HG02938 (cell line): ENCODE results near the gene HRH2.
"Not testable (repeated sequence)": the region's sequence is repeated elsewhere in the genome, so short reads cannot be mapped to it uniquely, and the experiment has no call there.

Experiments used
- ATAC-seq: cut with Tn5 transposase; IDR thresholded peaks from one replicate; pipeline ENCODE4 v1.9.1; 2021; ENCODE audit warnings: mild to moderate bottlenecking, moderate library complexity; ENCODE audit not compliant: unreplicated experiment

The HRH2 gene

GRCh38 chr5:175712681-175713085 is 54.8 kb downstream of the HRH2 start:
- no peak for ATAC-seq

- ATAC-seq: no peak
These were observed 56.1 kb downstream of the HRH2 start for GRCh38 chr5:175713930-175714329.

- no peak for ATAC-seq
These were observed 56.7 kb downstream of the HRH2 start for GRCh38 chr5:175714479-175715085.

- ATAC-seq: no peak
These were observed 58.0 kb downstream of the HRH2 start for GRCh38 chr5:175715627-175716522.

DNA sequence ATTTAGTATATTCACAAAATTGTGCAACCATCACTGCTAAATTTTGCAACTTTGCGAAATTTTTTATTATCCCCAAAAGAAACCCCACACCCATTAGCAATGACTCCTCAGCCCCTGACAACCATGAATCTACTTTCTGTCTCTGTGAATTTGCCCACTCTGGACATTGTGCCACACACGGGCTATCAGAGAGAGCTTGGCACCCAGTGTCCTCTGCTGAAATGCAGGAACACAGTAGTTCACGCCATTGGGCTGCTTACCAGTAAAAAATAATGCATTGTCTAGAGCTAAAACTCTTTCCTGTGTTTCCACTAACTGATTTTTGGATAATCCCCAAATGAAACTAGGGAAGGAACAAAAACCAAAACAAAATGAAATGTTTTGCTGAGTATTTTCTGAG is 60.0 kb downstream of the HRH2 start:
- no peak for ATAC-seq

DNA sequence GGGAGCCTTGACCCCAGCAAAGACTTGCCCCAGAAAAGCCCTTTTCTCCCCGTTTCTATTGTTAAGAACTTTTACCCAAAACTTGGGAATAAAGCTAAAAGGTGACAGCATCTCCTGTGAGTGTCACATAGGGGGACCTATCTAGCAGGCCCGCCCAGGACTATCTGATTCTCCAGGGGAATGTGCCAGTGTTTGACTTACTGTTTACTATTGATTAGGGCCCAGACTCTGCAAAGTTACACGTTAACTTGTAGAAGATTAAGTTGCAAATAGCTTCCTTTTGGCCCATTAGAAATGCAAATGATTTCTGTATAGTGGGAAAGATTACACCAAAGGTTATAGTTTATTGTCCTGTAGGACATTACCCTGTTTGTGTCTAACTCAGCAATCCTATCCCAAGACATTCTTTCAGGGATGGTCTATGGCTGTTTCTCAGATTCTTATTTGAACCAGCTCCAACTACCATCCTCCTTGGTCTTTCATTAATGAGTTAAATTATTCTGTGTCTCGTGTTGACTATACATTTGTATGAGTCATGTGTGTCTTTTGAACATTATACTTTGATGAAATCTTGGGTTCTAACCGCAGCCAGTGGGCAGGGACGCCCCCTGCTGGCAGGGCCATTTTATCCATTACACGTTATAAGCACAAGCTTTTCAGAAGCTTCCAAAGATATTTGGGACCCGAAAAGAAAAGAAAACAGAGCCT is 60.7 kb downstream of the HRH2 start:
- ATAC-seq: no peak

DNA sequence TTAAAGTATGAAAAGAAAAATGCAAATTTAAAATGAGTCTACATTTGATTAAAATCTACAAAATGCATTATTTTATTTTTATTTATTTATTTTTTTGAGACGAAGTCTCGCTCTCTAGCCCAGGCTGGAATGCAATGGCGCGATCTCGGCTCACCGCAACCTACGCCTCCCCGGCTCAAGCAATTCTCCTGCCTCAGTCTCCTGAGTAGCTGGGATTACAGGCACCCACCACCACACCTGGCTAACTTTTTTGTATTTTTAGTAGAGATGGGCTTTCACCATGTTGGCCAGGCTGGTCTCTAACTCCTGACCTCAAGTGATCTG is 61.2 kb downstream of the HRH2 start:
- not testable (repeated sequence) for ATAC-seq

GRCh38 chr5:175724314-175725275 is 66.7 kb downstream of the HRH2 start:
- ATAC-seq: no peak

DNA sequence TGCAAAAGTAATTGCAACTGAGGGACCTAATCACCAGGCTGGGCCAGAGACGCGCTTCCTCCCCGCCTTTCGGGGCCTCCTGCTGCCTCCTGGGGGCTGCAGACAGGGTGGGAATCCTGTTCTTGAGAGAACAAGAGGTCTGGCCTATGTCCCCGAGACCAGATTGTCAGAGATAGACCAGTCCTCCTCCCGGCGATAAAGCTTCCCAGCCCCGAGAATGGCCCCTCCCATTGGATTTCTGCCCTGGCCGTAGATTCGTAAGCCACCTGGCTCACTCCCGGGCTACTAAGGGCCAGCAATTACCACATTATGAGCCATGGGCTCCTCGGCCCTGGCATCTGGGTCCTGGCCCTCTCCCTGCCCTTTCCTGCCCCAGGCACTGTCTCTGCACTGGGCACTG is 70.4 kb downstream of the HRH2 start:
- ATAC-seq: no peak

- peak; percentile 13 for ATAC-seq
These were observed 71.3 kb downstream of the HRH2 start for GRCh38 chr5:175728885-175729828.

- peak; percentile 75 for ATAC-seq
These were observed 72.0 kb downstream of the HRH2 start for GRCh38 chr5:175729829-175730277.

DNA sequence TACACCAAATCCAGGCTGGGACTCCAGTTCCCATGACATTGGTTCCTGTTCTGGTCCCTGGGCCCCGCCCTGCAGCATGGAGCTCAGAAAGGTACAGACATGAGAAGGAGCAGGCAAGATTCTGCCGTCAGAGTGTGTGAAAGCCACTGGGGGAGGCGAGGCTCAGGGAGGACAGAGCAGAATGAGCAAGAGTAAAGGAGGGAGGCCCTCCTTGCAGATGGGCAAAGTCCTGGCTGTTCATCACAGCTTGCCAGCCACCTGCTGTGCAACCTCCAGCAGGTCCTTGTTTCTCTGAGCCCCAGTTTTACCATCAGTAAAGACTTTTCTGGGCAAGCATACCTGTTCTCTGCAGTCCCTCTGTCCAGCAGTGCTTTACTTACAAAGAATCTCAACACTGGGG is 73.3 kb downstream of the HRH2 start:
- no peak for ATAC-seq

DNA sequence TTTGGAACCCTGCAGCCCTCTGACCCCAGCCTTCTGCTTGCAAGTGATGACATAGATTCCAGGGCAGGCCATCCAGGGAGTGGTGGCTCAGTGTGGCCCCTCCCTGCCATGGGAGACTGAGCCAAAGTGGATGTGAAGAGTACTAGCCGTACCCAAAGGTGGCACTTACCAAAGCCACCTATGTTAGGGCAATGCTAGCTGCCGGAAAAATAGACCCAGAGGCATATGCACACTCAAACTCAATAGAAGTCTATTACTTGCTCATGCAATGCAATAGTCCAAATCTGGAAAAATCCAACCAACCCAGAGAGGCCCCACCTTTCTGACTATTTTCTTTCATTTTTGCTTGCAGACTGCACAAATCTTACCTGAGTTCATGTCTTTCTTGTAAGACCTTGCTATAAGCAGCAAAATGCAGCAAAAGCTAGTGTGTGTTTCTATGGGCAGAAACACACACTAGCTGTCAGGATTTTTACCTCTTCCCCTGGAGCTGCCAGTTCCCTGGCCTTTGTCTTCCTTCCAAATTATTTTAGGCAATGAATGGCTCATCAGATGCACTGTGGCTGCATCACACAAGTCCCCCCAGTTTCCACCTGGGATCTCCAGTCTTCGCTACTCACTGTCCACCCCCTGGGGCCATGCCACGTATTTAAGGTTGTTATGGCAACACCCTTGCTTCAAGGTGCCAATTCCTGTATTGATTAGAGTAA is 74.0 kb downstream of the HRH2 start:
- no peak for ATAC-seq

- no peak for ATAC-seq
These were observed 75.1 kb downstream of the HRH2 start for GRCh38 chr5:175733017-175733416.

DNA sequence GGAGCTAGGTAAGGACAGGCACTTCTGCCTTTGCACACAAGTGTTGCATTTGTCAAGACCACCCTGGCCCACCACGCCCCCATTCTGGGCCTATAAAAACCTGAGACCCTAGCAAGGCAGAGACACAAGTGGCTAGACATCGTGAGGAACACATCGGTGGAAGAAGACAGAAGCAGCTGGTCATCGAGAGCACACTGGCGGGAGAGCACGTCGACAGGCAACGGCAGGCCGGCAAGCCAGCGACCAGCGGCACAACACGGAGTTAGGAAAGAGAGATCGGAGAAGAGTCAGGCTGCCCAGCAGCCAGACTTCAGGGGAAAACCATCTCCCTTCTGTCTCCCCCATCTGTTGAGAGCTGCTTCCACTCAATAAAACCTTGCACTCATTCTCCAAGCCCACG is 76.1 kb downstream of the HRH2 start:
- ATAC-seq: no peak

DNA sequence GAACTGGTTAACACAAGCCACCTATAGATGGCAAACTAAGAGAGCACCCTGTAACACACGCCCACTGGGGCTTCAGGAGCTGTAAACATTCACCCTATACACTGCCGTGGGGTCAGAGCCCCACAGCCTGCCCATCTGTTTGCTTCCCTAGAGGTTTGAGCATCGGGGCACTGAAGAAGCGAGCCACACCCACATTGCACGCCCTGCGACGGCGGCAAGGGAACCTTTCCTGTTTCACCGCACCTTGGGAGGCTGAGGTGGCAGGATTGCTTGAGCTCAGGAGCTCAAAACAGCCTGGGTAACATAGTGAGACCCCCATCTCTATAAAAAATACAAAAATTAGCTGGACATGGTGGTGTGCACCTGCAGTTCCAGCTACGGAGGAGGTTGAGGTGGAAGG is 76.6 kb downstream of the HRH2 start:
- ATAC-seq: no peak

- ATAC-seq: no peak
These were observed 77.8 kb downstream of the HRH2 start for GRCh38 chr5:175735701-175736100.

GRCh38 chr5:175736652-175737051 is 78.8 kb downstream of the HRH2 start:
- no peak for ATAC-seq

DNA sequence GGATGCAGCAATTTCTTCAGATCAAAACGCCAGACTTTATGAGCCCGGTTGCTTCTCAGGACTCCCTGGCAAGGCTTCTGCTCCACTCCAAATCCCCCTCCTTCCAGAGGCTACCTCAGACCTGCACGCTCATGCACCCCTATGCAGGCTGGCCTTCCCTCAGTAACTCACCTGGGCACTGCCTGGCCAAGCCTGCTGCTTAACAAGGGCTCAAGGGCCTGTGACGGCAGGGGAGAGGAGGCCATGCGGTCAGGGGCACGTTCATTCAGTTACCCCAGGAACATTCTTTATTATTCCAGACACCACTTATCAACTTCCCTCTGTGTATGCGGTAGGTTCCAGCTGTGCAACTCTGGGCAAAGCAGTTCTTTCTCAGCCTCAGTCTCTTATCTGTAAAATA is 79.6 kb downstream of the HRH2 start:
- no peak for ATAC-seq
